ENCODE data around the gene MT1X.

Gene MT1X

GRCh38 chr16:56679078-56679730 lies 3.1 kb upstream of the MT1X start:
- no peak for DNase-seq (ENCODE audit: low spot score)

- no peak for DNase-seq (ENCODE audit: low spot score)
Observed at GRCh38 chr16:56679818-56680217, 2.5 kb upstream of the MT1X start.

DNA sequence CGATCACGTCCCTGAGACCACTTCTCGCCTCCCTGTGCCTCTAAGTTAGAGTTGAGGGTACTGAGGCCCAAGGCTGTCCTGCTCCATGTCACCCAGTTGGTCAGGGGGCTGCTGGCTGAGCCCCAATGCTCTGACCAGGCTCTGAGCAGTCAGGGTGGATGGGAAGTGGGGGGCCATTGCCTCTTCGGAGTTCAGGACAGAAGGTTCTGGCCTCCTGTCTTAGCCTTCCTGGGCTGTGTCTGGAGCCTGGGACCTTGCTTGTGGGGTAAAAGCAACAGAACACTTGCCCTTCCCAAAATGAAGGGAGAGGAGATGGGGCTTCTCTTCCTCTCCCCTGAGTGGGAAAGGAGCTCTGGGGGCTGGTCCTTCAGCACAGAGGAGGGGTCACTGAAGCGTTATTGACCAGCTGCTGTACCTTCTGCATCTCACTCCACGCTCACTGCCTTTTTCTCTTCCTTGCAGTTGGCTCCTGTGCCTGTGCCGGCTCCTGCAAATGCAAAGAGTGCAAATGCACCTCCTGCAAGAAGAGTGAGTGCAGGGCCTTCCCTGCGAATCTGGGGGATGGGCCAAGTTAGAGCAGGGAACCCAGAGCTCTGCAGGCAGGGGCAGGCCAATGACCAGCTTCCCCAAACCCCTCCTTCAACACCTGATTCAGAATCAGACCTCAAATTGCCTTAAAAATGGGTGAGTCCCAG lies 580 bp downstream of the MT1X start:
- no peak for DNase-seq (ENCODE audit: low spot score)

DNA sequence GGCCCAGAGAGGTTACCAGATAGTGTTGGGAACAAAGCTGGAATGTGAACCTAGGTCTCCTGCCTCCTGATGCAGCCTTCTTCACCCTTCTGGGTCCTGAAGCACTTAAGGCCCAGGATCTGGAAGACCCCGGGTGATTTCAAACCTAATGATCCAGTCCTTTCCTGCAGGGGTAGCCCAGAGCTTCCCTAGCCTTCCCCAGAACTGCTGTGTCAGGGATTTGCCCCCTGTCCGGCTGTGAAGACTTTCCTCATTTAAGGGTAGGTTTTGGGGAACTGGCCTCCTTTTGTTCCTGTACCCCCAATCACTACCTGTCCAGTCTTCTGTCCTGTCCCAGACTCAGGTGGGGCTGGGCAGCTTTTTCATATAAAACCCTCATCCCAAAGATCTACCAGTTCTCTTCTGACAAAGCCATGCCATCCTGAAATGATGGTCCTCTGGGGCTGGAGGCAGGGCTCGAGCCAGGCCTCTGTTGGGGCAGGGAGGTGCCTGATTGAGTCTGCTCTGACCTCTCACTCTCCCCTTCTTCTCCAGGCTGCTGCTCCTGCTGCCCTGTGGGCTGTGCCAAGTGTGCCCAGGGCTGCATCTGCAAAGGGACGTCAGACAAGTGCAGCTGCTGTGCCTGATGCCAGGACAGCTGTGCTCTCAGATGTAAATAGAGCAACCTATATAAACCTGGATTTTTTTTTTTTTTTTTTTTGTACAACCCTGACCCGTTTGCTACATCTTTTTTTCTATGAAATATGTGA lies 1.3 kb downstream of the MT1X start:
- no peak for DNase-seq (ENCODE audit: low spot score)

- no peak for DNase-seq (ENCODE audit: low spot score)
Observed at GRCh38 chr16:56684256-56684925, 2.1 kb downstream of the MT1X start.

DNA sequence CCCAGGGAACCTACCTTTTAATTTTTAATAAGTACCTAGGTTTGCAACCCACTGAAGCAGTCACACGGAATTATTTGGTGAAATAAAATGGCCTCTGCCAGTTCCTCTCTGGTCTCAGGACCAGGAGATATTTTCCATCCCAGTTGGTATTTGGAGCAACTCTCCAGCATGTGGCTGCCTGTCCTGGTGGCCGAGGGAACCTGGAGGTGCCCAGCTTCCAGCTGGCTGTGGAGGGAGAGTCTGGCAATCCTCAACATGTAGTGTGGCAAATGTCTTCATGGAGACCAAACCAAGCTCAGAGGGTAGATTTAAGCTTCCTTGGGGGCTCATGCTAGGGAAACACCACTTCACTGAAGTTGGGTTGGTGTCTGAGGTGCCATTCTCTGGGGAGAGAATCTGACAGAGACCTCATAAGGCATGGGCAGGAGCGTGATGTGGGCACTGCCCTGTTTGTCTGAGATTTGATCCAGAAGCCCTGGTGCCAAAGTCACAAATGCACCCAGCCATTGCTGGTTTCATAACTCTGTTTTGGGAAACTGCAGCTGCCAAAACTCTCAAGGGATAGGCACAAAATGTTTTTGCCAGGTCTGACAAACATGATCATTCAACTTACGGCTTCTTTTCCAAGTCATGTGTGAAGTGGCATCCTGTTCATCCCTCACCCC lies 2.8 kb downstream of the MT1X start:
- no peak for DNase-seq (ENCODE audit: low spot score)

- DNase-seq (ENCODE audit: low spot score): no peak
Observed at GRCh38 chr16:56686758-56687157, 4.5 kb downstream of the MT1X start.

DNA sequence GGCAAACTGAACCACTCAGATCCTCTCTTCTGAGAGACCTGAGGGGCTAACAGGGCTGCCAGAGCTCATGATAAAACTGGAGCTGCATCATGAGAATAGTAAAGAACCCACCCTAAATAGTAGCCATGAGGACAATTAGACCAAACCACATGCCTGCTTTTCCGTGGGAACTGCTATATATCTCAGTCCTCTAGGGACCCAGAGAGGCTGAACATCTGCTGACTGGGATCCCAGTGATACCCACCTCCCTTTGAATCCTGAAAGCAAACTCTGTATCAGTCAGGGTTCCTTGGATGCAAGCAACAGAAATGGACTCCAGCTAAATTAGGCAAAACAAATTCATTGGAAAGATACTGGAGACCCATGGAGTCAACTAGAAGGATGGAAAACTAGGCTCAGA lies 6.5 kb downstream of the MT1X start:
- DNase-seq (ENCODE audit: low spot score): no peak

DNA sequence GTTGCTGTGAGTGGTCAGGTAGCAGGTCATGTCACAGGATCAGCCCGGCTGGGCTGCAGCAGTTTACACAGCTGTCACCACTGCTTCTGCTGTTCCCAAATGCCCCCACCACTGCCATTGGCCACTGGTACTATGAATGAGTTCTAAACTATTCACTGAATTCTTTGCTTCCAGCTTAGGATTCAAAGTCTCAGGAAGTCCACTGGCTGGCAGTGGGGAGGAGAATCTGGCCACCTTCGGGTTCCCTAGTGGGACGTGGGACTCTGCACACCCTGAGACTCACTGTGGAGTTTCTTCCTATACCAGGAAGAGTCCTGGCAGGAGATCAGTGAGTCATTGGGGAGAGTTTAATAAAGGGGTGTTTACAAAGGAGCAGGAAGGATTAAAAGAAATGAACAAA lies 6.9 kb downstream of the MT1X start:
- DNase-seq (ENCODE audit: low spot score): no peak

DNA sequence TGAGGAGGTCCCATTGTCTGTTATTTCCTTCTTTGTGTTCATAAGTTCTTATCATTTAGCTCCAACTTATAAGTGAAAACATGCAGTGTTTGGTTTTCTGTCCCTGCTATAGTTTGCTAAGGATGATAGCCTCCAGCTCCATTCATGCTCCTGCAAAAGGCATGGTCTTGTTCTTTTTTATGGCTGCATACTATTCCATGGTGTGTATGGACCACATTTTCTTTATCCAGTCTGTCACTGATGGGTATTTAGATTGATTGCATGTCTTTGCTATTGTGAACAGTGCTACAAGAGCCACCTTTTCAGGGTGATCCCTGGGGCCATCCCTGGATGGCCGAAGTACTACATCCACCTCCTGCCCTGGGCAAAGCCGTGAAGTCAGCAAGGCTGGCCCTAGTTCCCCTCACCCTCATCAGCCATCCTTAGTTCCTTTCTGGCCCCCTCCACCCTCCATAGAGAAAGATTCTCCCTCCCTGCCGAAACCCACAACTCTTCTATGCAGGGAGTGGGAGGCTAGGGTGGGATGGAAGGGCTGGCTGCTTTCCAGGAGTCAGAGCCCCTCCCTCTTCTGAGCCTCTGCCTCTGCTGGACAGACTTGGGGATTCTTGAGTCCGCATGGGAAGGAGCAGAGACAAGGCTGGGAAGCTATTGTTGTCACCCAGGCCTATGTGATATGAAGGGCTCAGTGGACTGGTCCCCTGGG lies 8.3 kb downstream of the MT1X start:
- DNase-seq (ENCODE audit: low spot score): no peak

GRCh38 chr16:56691885-56692284 lies 9.6 kb downstream of the MT1X start:
- DNase-seq (ENCODE audit: low spot score): no peak

- DNase-seq (ENCODE audit: low spot score): no peak
Observed at GRCh38 chr16:56695246-56695645, 13.0 kb downstream of the MT1X start.

GRCh38 chr16:56697456-56698155 lies 15.3 kb downstream of the MT1X start:
- no peak for DNase-seq (ENCODE audit: low spot score)

GRCh38 chr16:56700195-56700594 lies 17.9 kb downstream of the MT1X start:
- no peak for DNase-seq (ENCODE audit: low spot score)

GRCh38 chr16:56700631-56701030 lies 18.4 kb downstream of the MT1X start:
- no peak for DNase-seq (ENCODE audit: low spot score)

DNA sequence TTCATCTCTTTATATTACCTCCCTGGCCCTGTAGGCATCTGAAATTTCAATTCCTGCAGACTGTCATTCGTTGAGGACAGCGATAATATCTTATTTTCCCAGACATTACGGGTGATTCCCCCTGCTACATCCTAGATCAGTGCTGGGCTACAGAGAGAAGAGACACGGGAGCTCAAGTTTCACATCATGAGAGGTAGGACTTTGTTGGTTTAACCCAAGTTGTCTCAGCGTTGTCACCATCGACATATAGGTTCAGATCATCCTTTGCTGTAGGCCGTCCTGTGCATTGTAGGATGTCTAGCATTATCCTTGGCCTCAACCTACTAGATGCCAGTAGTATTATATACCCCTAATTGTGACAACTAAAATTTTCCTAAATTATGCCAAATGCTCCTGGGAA lies 19.3 kb downstream of the MT1X start:
- DNase-seq (ENCODE audit: low spot score): no peak

DNA sequence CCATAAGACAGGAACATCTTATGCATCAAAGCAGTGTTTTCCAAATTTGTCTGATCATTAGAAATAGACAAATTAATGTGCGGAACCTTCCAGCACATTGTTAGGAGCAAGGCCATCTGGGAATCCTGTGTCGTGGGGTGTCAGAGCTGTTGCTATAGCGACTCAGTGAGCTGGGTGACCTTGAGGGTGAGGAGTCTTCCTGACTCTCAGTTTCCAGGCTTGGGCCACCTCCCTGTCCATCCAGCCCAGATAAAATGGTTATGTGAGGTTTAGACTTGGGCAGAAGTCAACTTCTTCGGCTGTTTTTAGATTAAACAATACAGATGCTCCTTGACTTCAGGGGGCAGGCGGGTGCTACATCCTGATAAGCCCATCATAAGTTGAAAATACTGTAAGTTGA lies 20.6 kb downstream of the MT1X start:
- DNase-seq (ENCODE audit: low spot score): no peak

- no peak for DNase-seq (ENCODE audit: low spot score)
Observed at GRCh38 chr16:56708525-56709442, 26.5 kb downstream of the MT1X start.

DNA sequence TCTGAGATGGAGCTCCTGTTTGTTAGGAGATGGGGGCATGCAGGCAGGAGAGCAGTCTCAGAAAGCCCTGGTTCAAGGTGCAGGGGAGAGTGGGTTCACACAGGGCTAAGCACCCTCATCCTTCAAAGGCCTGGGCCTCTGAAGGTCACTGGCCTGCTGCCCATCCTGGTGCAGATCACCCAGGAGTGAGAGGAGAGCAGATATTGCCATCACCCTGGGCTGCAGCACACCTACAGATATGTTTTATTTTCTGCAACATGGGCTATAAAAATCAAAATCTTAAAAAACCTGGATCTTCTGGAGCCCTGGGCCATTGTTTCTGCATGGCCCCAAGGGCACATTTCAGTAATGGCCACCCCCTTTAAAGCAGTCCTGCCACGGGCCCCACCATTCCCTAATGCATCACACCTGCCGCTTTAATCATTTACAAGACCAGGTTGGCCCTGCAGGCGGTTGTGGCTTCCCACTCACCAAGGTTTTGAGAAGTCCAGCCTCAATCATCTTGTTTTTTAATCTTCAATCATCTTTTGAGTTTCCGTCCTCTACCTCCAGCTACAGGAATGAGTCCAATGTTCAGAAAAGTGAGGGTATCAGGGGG lies 27.3 kb downstream of the MT1X start:
- DNase-seq (ENCODE audit: low spot score): no peak

All from ecto neural progenitor cell (in vitro differentiated cells).